Rectal smooth muscle tissue (tissue), 1 donor: ENCODE measurements around the gene SMIM8.

Source experiments
- H3K27ac ChIP-seq: one replicate; pipeline ENCODE4 v1.7.0; 2013; ENCODE audit warnings: low read depth, low read length, inconsistent platforms
- H3K27me3 ChIP-seq: one replicate; pipeline ENCODE4 v1.7.0; 2013; ENCODE audit warnings: low read length; ENCODE audit not compliant: control insufficient read depth, insufficient read depth
- H3K36me3 ChIP-seq: one replicate; pipeline ENCODE4 v1.7.0; 2013; ENCODE audit warnings: low read length; ENCODE audit not compliant: control insufficient read depth, insufficient read depth
- H3K4me1 ChIP-seq: one replicate; pipeline ENCODE4 v1.7.0; 2013; ENCODE audit warnings: low read length; ENCODE audit not compliant: control insufficient read depth, insufficient read depth
- H3K4me3 ChIP-seq: one replicate; pipeline ENCODE4 v1.7.0; 2013; ENCODE audit warnings: low read length
- H3K9ac ChIP-seq: one replicate; pipeline ENCODE4 v1.7.0; 2013; ENCODE audit warnings: low read length

Gene SMIM8

GRCh38 chr6:87341899-87342298 is 19.5 kb downstream of the SMIM8 start:
- Histone ChIP-seq H3K27me3 (no peaks in the 10 kb centered on the region), H3K9ac (no peak overlapping the region), H3K4me1 (no peaks in the 10 kb centered on the region), H3K36me3 (no peaks in the 10 kb centered on the region), H3K4me3 (no peak overlapping the region), H3K27ac (no peak overlapping the region)

DNA sequence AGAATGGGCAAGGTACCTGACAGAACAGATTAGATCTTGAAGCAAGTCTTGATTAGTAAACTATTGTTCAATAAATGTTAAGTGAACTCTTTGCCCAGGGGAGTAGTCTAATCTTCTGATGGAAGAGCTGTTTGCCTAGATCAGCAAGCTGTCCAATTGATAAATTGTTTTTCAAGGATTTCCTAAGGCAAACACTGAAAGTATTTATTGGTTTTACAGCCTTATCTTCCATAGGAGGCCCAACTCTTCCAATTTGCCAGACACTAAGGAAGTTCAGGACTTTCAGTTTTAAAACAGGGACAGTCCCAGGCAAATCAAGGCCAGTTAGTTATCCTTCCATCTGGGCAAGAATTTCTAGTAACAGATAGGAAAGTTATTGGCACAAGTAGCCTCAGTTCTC is 20.4 kb downstream of the SMIM8 start:
- Histone ChIP-seq H3K4me1 (no peaks in the 10 kb centered on the region), H3K9ac (no peak overlapping the region), H3K27me3 (no peaks in the 10 kb centered on the region), H3K36me3 (no peaks in the 10 kb centered on the region), H3K4me3 (no peak overlapping the region), H3K27ac (no peak overlapping the region)

GRCh38 chr6:87344731-87345130 is 22.3 kb downstream of the SMIM8 start, which contains the start of gene C6orf163:
Gene C6orf163 (plus strand): TSS chr6:87344813. CDS start chr6:87345100, 287 bp downstream.
- H3K4me1 ChIP-seq = no peaks in the 10 kb centered on the region
- no peak within 1 kb of the TSS for H3K4me3 ChIP-seq
- H3K27ac ChIP-seq = no peak within 1 kb of the TSS
- no peak within 1 kb of the TSS for H3K9ac ChIP-seq
- H3K27me3 ChIP-seq = no peaks in the 10 kb centered on the region
- H3K36me3 ChIP-seq = no peaks in the 10 kb centered on the region

GRCh38 chr6:87346700-87347099 is 24.3 kb downstream of the SMIM8 start:
- no peaks in the 10 kb centered on the region for H3K4me1 ChIP-seq
- H3K36me3 ChIP-seq = no peaks in the 10 kb centered on the region
- H3K4me3 ChIP-seq = no peak overlapping the region
- no peak overlapping the region for H3K27ac ChIP-seq
- H3K27me3 ChIP-seq = no peaks in the 10 kb centered on the region
- no peak overlapping the region for H3K9ac ChIP-seq

GRCh38 chr6:87349896-87350295 is 27.5 kb downstream of the SMIM8 start:
- no peaks in the 10 kb centered on the region for H3K4me1 ChIP-seq
- no peak overlapping the region for H3K9ac ChIP-seq
- H3K4me3 ChIP-seq = no peak overlapping the region
- H3K36me3 ChIP-seq = no peaks in the 10 kb centered on the region
- H3K27ac ChIP-seq = no peak overlapping the region
- no peaks in the 10 kb centered on the region for H3K27me3 ChIP-seq

GRCh38 chr6:87350516-87350915 is 28.1 kb downstream of the SMIM8 start:
- Histone ChIP-seq H3K4me3 (no peak overlapping the region), H3K27me3 (no peaks in the 10 kb centered on the region), H3K27ac (no peak overlapping the region), H3K9ac (no peak overlapping the region), H3K4me1 (no peaks in the 10 kb centered on the region), H3K36me3 (no peaks in the 10 kb centered on the region)

- Histone ChIP-seq H3K4me1 (no peaks in the 10 kb centered on the region), H3K27ac (no peak overlapping the region), H3K9ac (no peak overlapping the region)
Measured at GRCh38 chr6:87351583-87351982, 29.2 kb downstream of the SMIM8 start.

DNA sequence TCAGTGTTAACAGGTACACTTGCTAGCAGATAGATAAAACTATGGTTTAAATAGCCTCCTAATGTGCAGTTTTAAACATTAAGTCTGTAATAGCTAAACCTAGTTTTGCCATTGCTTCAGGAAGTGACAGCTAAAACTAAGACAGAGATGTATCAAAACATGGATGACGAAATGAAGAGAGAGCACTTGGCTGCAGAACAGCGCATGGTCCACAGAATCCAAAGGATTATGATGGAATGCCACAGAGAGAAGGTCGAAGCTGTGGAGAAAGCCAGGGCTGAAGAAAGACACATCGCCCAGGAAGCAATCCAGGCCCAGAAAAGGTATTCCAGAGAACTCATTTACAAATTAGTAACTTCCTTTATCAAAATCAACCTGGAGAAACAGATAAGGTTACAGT is 33.8 kb downstream of the SMIM8 start:
- Histone ChIP-seq H3K27me3 (no peaks in the 10 kb centered on the region), H3K27ac (no peak overlapping the region), H3K4me1 (no peaks in the 10 kb centered on the region), H3K4me3 (no peak overlapping the region), H3K9ac (no peak overlapping the region), H3K36me3 (no peaks in the 10 kb centered on the region)

More at GRCh38 chr6:87351583-87351982, 29.2 kb downstream of the SMIM8 start:
- Histone ChIP-seq H3K27me3 (no peaks in the 10 kb centered on the region), H3K36me3 (no peaks in the 10 kb centered on the region), H3K4me3 (no peak overlapping the region)

GRCh38 chr6:87357479-87358196 is 35.2 kb downstream of the SMIM8 start:
- Histone ChIP-seq H3K27ac (no peak overlapping the region), H3K4me1 (no peaks in the 10 kb centered on the region), H3K36me3 (no peaks in the 10 kb centered on the region), H3K27me3 (no peaks in the 10 kb centered on the region), H3K4me3 (no peak overlapping the region), H3K9ac (no peak overlapping the region)

DNA sequence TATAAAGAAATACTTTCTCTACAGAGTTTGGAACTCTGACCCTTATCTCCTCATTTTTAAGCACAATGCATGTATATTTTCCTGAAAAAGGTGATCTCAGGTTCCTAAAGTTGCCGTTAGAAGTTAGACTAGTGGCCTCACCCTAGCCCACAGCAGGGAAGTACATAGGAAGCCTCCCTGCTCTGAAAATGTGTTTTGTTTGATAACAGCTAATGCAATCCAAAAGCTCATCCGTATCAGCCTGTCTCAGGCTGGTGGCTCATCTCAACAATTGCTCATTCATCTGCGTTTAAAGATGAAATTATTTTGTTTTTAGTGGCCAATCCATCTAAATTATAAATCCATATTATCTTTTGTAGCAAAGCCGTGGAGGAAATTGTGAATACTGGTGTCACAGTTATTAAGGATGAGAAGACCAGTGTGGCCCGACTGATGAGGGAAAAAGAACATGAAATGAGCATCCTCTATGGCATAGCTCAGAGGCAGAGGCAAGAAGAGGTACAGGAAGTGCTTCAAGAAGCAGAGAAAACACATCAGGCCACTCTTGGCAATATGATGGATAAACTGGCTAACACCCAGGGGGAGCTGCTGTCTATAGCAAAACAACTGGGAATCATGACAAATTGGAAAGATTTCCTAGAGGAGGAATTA is 42.3 kb downstream of the SMIM8 start:
- peak overlapping the region; percentile 21 for H3K9ac ChIP-seq
- no peak overlapping the region for H3K4me3 ChIP-seq
- no peaks in the 10 kb centered on the region for H3K27me3 ChIP-seq
- no peaks in the 10 kb centered on the region for H3K36me3 ChIP-seq
- no peaks in the 10 kb centered on the region for H3K4me1 ChIP-seq
- no peak overlapping the region for H3K27ac ChIP-seq

DNA sequence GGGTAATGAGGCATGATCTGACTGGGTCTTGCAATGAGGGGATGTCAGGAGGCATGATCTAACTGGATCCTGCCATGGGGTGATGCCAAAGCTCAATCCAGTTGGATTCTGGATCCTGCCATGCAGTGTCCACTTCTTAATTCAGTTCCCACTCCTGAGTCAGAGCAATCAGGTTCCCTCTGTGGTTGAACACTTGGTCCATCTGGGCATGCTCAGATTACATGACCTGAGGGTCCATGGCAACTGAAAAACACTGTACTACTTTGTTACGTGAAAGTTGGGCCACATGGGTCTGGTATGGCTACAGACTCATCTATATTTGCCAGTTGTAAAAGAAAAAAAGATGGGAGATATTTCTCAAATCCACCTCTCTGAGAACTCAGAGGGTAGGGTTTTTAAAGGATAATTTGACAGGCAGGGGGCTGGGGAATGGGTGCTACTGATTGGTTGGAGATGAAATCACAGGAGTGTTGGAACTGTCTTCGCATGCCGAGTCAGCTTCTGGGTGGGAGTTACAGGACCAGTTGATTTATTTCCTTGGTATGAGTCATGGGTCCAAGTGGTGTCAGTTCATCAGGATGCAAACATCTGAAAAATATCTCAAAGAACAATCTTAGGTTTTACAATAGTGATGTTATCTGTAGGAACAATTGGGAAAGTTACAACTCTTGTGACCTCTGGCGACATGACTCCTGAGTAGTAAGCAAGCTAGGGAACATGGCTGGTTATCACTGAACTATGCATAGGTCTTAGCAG is 43.9 kb downstream of the SMIM8 start:
- H3K9ac ChIP-seq = no peak overlapping the region
- H3K27ac ChIP-seq = no peak overlapping the region
- no peaks in the 10 kb centered on the region for H3K36me3 ChIP-seq
- no peaks in the 10 kb centered on the region for H3K27me3 ChIP-seq
- no peaks in the 10 kb centered on the region for H3K4me1 ChIP-seq
- H3K4me3 ChIP-seq = no peak overlapping the region

- Histone ChIP-seq H3K4me3 (no peak overlapping the region), H3K36me3 (no peaks in the 10 kb centered on the region), H3K27ac (no peak overlapping the region)
Measured at GRCh38 chr6:87366899-87367298, 44.5 kb downstream of the SMIM8 start.

More at GRCh38 chr6:87366899-87367298, 44.5 kb downstream of the SMIM8 start:
- Histone ChIP-seq H3K9ac (no peak overlapping the region), H3K4me1 (no peaks in the 10 kb centered on the region), H3K27me3 (no peaks in the 10 kb centered on the region)
